RPMI8226 (cell line): ENCODE measurements around the gene CSAD.

Source experiments
- DNase-seq: peaks from one replicate; pipeline ENCODE4 v3.0.0-alpha.2; 2015

Gene CSAD

GRCh38 chr12:53180220-53180930, at the start of gene CSAD, which contains the start of gene ZNF740:
TSS of gene CSAD (minus strand) at chr12:53180925. CDS start at chr12:53173470, 7,455 bp downstream.
TSS of gene ZNF740 (plus strand) at chr12:53180722. CDS start at chr12:53181984, 1,262 bp downstream.
- DNase-seq = peak; percentile 98

- DNase-seq = no peak
Measured at GRCh38 chr12:53230108-53230845, 49.6 kb upstream of the CSAD start.

GRCh38 chr12:53229454-53229853, 48.7 kb upstream of the CSAD start:
- no peak for DNase-seq

- DNase-seq = no peak
Measured at GRCh38 chr12:53227836-53228235, 47.1 kb upstream of the CSAD start.

- no peak for DNase-seq
Measured at GRCh38 chr12:53227341-53227740, 46.6 kb upstream of the CSAD start.

GRCh38 chr12:53226815-53227214, 46.1 kb upstream of the CSAD start:
- no peak for DNase-seq

- no peak for DNase-seq
Measured at GRCh38 chr12:53225635-53226424, 45.1 kb upstream of the CSAD start.

- DNase-seq = no peak
Measured at GRCh38 chr12:53224897-53225634, 44.3 kb upstream of the CSAD start.

GRCh38 chr12:53224061-53224896, 43.6 kb upstream of the CSAD start:
- DNase-seq = no peak

GRCh38 chr12:53223389-53224060, 42.8 kb upstream of the CSAD start:
- no peak for DNase-seq

GRCh38 chr12:53222806-53223261, 42.1 kb upstream of the CSAD start:
- DNase-seq = no peak

GRCh38 chr12:53222170-53222721, 41.5 kb upstream of the CSAD start:
- DNase-seq = no peak

- peak; percentile 70 for DNase-seq
Measured at GRCh38 chr12:53221203-53222080, 40.7 kb upstream of the CSAD start.

- peak; percentile 98 for DNase-seq
Measured at GRCh38 chr12:53220694-53221202, 40.0 kb upstream of the CSAD start.

GRCh38 chr12:53219956-53220693, 39.4 kb upstream of the CSAD start:
- peak; percentile 86 for DNase-seq

GRCh38 chr12:53219292-53219955, 38.7 kb upstream of the CSAD start:
- DNase-seq = no peak

GRCh38 chr12:53218551-53219291, 38.0 kb upstream of the CSAD start:
- DNase-seq = no peak
